Body of pancreas (tissue), 4 donors: ENCODE measurements around the gene DDX50.
"Not testable (repeated sequence)": the region's sequence is repeated elsewhere in the genome, so short reads cannot be mapped to it uniquely, and the experiment has no call there.

Experiments used
- CTCF ChIP-seq, 7 experiments: fragments of 450-650 bp in 4 of 7; fragments of 200-600 bp in 3 of 7; sonication (generic) in 3 of 7; IDR thresholded peaks; one replicate each; pipeline ENCODE4 v1.5.1; 2016 to 2019; ENCODE audit warnings: antibody characterized with exemption in 7 of 7
- POLR2A ChIP-seq, 3 donors: fragments of 450-650 bp; IDR thresholded peaks; one replicate each; pipeline ENCODE4 v1.6.1; 2016; ENCODE audit warnings: antibody characterized with exemption in 3 of 3, mild to moderate bottlenecking in 2 of 3

GRCh38 chr10:68932860-68933259 lies 31.7 kb downstream of the DDX50 start:
- not testable (repeated sequence) for TF ChIP-seq POLR2A, CTCF (IDR thresholded peaks at IDR 0.05)
